Stimulated activated CD8-positive, alpha-beta memory T cell treated with anti-CD3 and anti-CD28 coated beads, Interleukin-4, amount 100 ng/mL, for 48 hours (primary cell): ENCODE measurements around the gene SOX2.

ENCODE experiments used
- DNase-seq: peaks from one replicate; pipeline ENCODE4 v3.0.0-alpha.2; 2020

SOX2 gene

DNA sequence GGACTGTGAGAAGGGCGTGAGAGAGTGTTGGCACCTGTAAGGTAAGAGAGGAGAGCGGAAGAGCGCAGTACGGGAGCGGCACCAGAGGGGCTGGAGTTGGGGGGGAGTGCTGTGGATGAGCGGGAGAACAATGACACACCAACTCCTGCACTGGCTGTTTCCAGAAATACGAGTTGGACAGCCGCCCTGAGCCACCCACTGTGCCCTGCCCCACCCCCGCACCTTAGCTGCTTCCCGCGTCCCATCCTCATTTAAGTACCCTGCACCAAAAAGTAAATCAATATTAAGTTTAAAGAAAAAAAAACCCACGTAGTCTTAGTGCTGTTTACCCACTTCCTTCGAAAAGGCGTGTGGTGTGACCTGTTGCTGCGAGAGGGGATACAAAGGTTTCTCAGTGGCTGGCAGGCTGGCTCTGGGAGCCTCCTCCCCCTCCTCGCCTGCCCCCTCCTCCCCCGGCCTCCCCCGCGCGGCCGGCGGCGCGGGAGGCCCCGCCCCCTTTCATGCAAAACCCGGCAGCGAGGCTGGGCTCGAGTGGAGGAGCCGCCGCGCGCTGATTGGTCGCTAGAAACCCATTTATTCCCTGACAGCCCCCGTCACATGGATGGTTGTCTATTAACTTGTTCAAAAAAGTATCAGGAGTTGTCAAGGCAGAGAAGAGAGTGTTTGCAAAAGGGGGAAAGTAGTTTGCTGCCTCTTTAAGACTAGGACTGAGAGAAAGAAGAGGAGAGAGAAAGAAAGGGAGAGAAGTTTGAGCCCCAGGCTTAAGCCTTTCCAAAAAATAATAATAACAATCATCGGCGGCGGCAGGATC, at the start of gene SOX2:
SOX2 (plus strand) TSS at position 601 of the 811 bp plus-strand sequence. CDS start 436 bp downstream, outside the sequence.
- DNase-seq: no peak

- no peak for DNase-seq
Observed at GRCh38 chr3:181683563-181683962, 28.2 kb upstream of the SOX2 start.

DNA sequence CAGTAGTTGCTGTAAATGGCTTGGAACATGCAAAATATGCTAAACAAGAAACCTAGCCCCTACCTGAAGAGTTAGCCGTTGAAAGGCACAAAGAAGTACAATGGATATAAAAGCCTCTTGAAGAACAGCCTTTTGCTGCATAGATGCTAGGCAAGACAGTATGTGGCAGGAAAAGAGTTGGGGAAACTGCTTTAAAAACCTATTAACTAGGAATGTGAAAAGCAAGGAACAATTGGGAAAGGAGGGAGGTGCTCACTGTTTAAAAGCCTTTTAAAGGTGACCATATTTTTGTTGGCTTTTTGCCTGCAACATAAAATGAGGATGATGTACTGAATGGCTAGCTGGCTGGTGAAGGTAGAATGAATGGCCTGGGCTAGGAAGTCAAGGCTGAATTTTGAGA, 24.5 kb upstream of the SOX2 start:
- DNase-seq: no peak

GRCh38 chr3:181687731-181688130, 24.0 kb upstream of the SOX2 start:
- DNase-seq: no peak

DNA sequence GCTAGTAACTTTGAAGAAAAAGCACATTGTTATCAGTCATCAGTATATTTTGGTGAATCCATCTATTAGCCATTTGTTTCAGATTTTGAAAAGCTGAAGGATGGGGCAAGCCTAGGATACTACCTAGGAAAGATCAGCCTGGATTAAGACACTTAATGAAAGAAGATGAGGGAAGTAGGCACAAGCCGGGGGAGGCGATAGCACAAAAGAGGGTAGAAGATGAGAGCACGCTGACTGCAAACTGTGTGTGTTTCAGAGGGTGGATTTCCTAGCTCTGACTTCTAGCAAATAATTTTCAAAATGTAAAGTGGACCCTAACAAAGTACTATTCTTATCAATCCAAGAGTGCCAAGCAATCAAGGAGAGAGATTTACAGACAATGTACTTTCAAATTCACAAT, 22.2 kb upstream of the SOX2 start:
- no peak for DNase-seq

DNA sequence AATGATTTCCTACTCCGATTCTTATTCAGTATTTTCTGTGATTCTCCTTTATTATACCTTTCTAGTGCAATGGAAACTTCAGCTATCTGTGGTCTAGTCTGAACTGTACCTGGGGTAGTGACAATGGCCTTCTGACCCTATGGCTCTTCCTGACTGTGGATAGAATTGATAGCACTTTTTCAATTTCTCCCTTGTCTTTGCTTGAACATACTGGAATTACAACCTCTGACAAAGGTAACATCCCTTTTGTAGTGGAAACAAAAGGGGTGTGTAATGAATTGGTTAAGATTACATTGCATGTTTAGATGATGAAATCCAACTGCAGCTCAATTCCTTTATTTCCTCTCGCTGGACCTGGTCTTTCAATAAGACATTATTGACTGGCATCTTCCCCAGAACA, 21.0 kb upstream of the SOX2 start:
- no peak for DNase-seq

GRCh38 chr3:181691901-181692300, 19.8 kb upstream of the SOX2 start:
- DNase-seq: no peak

DNA sequence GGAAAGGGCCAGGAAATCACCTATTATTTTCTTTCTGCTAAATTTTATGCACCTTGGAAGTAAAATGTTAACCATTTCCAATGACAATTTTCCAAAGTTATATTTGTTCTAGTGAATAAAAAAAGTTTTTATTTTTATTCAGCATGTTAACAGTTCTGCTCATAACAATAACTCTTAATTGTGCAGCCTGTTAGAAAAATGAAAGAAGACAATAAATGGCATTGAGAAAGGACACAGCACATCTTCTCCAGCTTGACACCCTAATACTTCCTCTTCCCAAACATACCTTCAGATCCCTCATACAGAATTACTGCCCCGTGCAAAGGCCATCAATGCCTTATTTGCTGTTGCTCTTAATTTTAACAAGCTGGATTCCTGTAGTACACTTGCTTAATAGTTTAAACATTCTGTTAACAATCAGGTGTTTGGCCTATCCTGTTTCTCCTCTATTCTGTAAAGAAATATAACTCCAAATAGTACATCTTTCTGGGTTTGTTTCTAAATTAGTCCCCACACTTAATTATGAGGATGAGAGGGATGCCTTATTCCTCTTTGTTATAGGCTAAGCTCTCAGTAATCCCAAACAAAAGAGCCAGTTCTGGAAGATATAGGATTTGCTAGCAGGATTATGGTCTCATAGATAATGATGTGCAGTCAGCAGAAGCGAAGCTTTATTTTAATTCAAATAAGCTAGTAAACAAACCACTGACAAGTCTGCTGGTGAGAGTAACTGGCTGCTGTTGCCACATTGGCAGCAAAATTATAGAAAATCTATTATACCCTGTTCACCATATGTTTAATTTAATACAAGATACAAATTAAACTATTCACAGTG, 19.2 kb upstream of the SOX2 start:
- no peak for DNase-seq

GRCh38 chr3:181693280-181693679, 18.4 kb upstream of the SOX2 start:
- DNase-seq: no peak

DNA sequence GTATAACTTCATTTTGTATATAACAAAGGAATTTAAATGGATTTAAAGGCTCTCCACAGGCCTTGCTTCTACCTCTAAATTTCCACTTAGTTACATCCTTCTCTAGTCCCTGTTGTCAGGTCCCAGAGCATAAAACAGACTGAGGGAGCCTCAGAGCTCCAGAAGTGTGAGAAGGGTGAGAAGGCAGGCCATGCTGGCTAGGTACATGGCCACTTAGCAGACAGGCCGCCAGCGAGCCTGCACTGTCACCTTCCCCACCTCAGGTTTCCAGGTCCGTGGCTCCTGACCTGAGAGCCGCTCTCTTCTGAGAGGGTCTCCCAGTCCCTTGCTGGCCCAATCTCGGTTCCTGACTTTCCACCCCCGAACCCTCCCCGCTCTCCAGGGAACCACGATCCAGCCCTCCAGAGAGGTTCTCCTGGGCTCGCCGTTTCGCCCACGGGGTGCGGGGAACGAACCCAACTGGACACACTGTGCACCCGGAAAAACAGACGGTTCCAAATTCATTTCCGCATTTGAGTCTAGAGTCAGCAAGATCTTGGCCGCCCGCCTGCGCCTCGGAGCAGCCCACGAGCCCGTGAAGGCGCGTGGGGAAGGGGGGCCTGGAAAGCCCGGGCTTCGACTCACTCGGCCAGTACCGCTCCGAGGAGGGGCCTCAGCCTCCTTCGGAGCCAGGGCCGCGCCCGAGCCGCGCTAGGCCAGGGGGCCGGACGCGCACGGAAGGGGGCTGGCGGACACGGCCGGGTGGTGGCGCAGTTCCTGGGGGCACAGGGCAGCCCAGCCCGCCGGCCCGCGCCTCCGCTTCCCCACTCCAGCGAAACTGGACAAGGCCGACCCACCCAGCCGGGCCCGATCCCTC, 16.7 kb upstream of the SOX2 start:
- no peak for DNase-seq

DNA sequence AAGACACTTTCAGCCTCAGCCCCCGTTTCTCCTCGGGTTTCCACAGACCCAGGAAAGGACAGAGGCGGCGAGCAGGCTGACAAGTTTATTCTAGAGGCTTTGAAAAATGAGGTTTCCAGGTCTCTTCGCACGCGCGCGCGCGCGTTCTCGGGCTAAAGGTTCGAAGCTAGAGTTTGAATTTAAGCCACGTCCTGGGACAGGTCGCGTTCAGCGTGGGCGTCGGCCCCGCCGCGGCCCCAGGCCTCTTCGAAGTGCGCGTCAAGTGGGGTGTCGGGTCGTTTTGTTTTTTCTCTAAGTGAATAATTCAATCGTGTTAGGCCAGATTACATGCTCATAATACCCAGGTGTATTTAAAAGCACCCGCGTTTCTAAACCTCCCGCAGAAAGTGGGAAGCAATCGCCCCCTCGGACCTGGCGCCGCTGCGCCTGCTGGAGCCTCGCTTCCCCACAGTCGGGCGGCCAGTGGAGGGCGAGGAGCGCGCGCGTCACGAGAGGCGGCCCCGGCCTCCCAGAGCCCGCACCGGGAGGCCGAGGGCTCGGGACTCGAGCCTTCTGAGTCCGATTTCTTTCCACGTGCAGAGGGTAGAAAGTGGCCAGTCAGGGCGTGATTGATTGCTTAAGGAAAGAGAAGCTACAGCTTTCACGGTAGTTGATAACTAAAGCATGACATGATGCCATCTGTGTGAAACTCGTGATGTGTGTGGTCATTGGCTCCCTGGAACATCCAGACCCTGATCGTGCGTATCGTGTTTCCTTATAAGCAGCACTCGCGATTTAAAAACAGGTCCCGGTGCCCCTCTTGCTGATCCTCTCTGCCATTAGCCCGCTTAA, 15.8 kb upstream of the SOX2 start:
- DNase-seq: no peak

DNA sequence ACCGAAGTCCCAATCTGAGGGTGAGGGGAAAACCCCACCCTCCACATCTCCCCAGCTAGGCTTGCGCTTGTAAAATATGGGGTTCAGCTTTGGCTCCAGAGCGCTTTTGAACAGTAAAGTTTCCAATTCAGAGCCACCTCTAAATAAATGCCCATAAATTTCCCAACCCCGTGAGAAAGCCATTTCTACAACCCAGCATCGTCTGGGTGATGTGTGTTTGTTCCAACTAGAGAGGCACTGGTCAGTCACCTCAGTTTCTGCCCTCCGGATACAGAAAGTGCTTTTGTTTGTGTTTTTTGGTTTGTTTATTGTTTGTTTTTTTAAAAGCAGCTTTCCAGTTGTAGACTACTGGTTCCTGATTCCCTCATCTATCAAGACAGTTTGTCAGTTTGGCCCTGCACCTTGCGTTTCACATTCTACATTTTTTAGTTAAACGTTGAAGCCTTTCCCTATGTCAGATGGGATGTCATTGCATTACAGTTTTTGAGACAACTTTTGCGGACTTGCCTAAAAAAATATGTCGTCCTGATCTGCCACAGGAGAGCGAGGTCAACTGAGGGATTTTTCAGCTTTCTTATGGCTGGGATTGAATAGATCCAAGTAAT, 15.0 kb upstream of the SOX2 start:
- DNase-seq: no peak

DNA sequence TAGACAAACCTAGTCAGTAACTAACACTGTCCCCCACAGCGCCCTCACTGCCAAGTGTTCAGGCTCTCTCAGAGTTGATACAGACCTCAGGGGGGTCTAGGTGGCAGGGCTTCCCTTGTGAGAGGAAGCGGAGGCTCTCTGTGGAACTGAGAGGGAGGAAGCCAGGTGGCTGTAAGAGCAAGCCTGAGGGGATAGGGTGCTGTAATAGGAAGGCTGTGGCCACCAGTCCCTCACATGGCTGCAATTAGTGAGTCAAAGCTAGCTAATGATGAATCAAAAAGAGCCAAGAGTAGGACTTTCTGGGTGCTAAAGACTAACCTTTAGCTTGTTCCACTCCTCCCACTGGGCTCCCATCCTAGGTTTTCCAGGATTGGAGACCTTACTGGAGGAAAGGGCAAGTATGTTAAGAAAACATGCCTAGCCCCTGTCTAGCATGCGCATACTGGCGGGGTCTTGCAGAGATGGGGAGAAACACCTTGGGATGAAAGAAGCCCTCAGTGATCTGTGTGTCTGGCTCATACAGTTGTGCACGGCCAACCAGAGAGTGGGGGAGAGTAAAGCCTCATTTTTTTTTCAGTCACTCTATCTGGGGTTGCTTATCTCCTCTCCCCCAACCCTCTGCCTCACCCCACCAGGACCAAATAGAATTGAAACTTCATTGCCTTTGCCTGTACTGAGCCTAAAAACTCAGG, 13.3 kb upstream of the SOX2 start:
- DNase-seq: no peak

DNA sequence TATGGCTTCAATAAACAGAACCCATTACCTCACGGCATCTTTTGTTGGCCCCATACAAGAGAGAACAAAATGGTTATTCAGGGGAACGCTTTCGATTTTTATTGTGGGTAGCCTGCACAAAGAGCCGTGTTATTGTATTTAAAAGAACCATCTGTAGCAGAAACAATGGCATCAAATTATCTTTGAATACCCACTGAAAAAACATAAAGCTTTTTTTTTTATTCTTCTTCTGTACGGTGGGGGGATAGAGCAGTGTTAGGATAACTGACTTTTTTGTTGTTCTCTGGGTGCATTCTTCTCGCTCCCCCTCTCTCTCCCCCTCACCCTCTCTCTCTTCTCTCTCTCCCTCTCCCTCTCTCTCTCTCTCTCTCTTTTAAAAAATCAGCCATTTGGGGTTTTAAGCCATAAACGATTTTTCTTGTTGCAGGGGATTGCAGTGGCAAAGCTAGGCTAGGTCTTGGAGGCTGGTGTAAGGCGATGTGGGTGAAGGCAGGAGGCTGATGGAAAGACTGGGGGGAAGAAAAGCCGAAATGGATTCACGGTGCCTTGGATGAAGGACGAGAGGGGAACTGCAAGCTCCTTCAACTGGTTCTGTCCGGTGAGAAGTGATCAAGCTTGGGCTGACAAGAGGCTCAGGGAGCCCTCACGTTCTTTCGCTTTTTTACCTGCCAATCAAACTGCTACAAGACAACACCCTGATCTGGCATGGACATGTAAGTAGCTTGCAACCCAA, 12.4 kb upstream of the SOX2 start:
- DNase-seq: no peak

DNA sequence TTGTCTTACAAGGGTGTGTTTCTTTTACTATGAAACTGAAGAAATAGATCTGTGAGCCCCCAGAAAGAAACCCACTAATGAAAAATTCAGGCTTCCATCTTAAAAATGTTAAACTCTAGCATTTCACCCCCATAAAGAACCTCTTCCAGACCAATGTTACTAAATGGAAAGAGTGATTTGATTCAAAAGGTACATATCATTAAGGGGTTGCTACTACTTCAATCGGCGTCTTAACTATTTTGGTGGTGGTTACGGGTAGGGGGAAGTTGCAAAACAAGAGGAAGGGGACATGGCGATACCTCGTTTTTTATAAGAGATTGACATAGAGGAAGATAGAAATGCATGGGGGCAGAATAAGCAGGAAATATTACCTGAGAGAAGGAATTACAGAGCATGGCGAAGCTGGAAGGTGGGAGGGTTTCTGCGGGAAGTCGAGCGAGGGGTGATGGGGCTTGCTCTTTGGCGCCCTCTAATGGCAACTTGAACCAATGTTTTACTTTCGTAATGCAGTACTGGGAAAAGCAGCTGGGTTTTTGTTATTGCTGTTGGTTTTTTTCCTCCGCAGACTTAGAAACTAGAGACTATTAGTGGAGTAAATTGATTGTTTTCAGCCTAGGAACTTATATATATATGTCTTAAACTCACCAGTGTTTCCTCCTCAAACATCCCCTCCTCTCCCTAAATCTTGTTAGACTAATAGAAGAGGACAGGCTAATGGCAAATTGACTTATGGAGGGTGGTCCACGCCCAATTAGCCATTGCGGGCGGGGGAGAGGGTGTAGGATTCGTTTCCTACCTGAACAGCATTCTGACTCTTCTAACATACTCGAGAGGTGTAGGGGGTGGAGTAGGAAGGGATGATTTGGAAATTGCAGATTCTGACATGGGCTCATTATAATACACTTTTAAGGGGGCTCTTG, 11.3 kb upstream of the SOX2 start:
- DNase-seq: peak; percentile 67

DNA sequence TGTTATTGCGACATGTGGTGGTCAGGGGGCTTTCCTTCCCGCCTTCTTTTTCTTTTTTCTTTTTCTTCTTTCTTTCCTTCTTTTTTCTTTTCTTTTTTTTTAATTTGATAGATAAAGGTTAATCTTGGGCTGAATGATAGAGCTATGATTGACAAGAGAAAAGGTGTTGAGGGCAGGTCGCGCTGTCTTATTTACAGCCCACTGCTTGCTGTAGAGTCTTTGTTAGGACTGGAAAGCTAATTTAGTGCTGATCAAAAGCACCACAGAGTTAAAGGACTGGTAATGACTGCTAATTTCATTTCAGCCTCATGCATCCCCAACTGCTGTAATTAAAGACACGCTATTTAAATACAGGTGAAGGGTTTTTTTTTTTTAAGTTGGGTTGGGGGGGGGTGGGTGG, 10.6 kb upstream of the SOX2 start:
- no peak for DNase-seq

- no peak for DNase-seq
Observed at GRCh38 chr3:181703601-181704420, 7.9 kb upstream of the SOX2 start.

- no peak for DNase-seq
Observed at GRCh38 chr3:181704421-181705085, 7.2 kb upstream of the SOX2 start.
